Glutamatergic neuron (in vitro differentiated cells): ENCODE results near the gene DLG4. TPM values are rescaled to one million over a fixed set of nuclear protein-coding genes. Genes with fewer than 3 reads are reported as not detected.
"Not testable (repeated sequence)": the region's sequence is repeated elsewhere in the genome, so short reads cannot be mapped to it uniquely, and the experiment has no call there.

Experiments
- DNase-seq: peaks from one replicate; pipeline ENCODE4 v3.0.0; 2022
- H3K27ac Mint-ChIP-seq: one replicate; pipeline ENCODE4 v1.8.0; 2020; ENCODE audit warnings: mild to moderate bottlenecking, mixed read lengths, inconsistent platforms; ENCODE audit not compliant: unreplicated experiment
- H3K27me3 Mint-ChIP-seq: one replicate; pipeline ENCODE4 v1.8.0; 2020; ENCODE audit warnings: mild to moderate bottlenecking, moderate library complexity, mixed read lengths, inconsistent platforms; ENCODE audit not compliant: unreplicated experiment
- H3K36me3 Mint-ChIP-seq: one replicate; pipeline ENCODE4 v1.8.0; 2020; ENCODE audit warnings: mild to moderate bottlenecking, mixed read lengths, inconsistent platforms; ENCODE audit not compliant: unreplicated experiment
- H3K4me1 Mint-ChIP-seq: one replicate; pipeline ENCODE4 v1.8.0; 2020; ENCODE audit warnings: mild to moderate bottlenecking, low read depth, mixed read lengths, inconsistent platforms; ENCODE audit not compliant: unreplicated experiment
- H3K4me3 Mint-ChIP-seq: one replicate; pipeline ENCODE4 v1.8.0; 2020; ENCODE audit warnings: mild to moderate bottlenecking, mixed read lengths, inconsistent platforms; ENCODE audit not compliant: unreplicated experiment
- H3K9me3 Mint-ChIP-seq: one replicate; pipeline ENCODE4 v1.8.0; 2020; ENCODE audit warnings: mild to moderate bottlenecking, moderate library complexity, mixed read lengths, inconsistent platforms; ENCODE audit not compliant: unreplicated experiment
- CTCF ChIP-seq: fragments of 200-600 bp; sonication (generic); IDR thresholded peaks from one replicate; pipeline ENCODE4 v1.5.0; 2021; ENCODE audit not compliant: partially characterized antibody, unreplicated experiment
- total RNA-seq: library from RNA; stranded (reverse); fragmentation: NEBNext Ultra II Directional; extraction: Animal tissue kit (Norgen Biotek cat#: 25700); gene quantifications from one replicate; pipeline ENCODE4 v1.2.1, GENCODE V29; 2021; ENCODE audit not compliant: unreplicated experiment

The DLG4 gene
- total RNA-seq, 1 donor from 2014 or later: 157 TPM

DNA sequence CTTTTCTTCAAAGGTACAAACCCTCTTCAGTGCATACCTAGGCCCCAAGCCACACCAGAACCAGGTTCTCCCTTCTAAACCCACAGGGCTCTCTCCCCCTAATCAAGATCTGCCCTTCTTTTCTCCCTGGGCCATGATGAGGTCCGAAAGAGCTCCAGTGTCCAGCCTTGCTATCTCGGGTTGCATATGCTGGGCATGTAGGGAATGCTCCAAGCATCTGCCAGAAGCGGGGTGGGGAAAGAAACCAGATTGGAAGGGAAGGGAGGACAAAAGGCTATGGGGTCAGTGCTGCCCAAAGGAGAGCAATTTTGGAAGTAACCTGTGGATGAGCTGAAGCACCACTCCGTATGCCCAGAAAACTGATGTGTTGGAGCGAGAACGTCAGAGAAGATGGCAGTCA, 29.6 kb upstream of the DLG4 start:
- peaks cover 23% of the 10 kb centered on the region for H3K9me3 Mint-ChIP-seq

GRCh38 chr17:7248796-7249195, 29.2 kb upstream of the DLG4 start:
- peak overlapping the region; percentile 99 for H3K27ac Mint-ChIP-seq
- DNase-seq: no peak
- H3K4me1 Mint-ChIP-seq: peaks cover 44% of the 10 kb centered on the region
- H3K9me3 Mint-ChIP-seq: peaks cover 23% of the 10 kb centered on the region
- peaks cover 20% of the 10 kb centered on the region for H3K27me3 Mint-ChIP-seq
- no peak for TF ChIP-seq CTCF
- peak overlapping the region; percentile 97 for H3K4me3 Mint-ChIP-seq
- peaks cover 4% of the 10 kb centered on the region for H3K36me3 Mint-ChIP-seq

More for the DNA sequence above, 29.6 kb upstream of the DLG4 start:
- peak overlapping the region; percentile 99 for H3K27ac Mint-ChIP-seq
- H3K4me3 Mint-ChIP-seq: peak overlapping the region; percentile 97
- no peak for TF ChIP-seq CTCF
- H3K27me3 Mint-ChIP-seq: peaks cover 20% of the 10 kb centered on the region
- peaks cover 44% of the 10 kb centered on the region for H3K4me1 Mint-ChIP-seq
- peaks cover 4% of the 10 kb centered on the region for H3K36me3 Mint-ChIP-seq
- DNase-seq: no peak

DNA sequence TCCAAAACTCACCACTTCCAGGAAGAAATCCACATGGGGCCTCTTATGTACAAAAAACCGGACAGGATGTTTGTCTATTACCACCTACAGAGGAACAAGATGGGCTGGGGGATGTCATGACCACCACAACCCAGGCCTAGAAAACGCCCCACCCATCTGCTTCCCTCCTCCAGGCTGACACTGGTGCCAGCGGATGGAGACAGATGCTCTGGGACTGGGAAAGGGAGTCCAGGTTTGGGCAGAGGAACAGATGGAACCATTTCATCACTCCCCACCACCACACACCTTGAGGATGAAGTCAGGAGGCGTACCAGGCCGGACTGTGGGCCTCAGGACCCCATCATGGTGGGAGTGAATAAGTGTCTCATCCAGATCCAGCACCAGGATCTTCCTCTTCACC, 27.1 kb upstream of the DLG4 start:
- peaks cover 40% of the 10 kb centered on the region for H3K4me1 Mint-ChIP-seq
- no peak for TF ChIP-seq CTCF
- peak; percentile 54 for DNase-seq
- peaks cover 4% of the 10 kb centered on the region for H3K36me3 Mint-ChIP-seq
- peaks cover 31% of the 10 kb centered on the region for H3K9me3 Mint-ChIP-seq
- peak overlapping the region; percentile 94 for H3K27ac Mint-ChIP-seq
- peak overlapping the region; percentile 75 for H3K4me3 Mint-ChIP-seq
- peaks cover 29% of the 10 kb centered on the region for H3K27me3 Mint-ChIP-seq

- peak overlapping the region; percentile 99 for H3K4me3 Mint-ChIP-seq
- not testable (repeated sequence) for DNase-seq
- peaks cover 35% of the 10 kb centered on the region for H3K4me1 Mint-ChIP-seq
- peak overlapping the region; percentile 86 for H3K27ac Mint-ChIP-seq
- peaks cover 36% of the 10 kb centered on the region for H3K9me3 Mint-ChIP-seq
- peaks cover 13% of the 10 kb centered on the region for H3K36me3 Mint-ChIP-seq
- H3K27me3 Mint-ChIP-seq: peaks cover 33% of the 10 kb centered on the region
Measured at GRCh38 chr17:7243838-7244237, 24.2 kb upstream of the DLG4 start.

DNA sequence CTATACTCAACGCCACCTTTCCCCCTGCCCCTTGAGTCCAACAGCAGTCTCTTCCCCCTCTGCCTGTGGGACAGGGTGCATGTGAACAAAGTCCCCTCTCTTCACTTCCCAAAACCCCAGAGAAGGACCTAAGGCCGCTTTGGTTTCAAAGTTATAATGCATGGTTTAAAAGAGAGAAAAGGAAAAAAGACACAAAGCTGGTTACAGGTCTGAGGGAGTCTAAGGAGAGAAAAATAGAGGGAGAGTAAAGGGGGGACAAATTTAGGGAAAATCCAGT, 23.8 kb upstream of the DLG4 start:
- Mint-ChIP-seq H3K27ac (peak overlapping the region; percentile 99), H3K4me1 (peaks cover 31% of the 10 kb centered on the region), H3K36me3 (peaks cover 13% of the 10 kb centered on the region), H3K27me3 (peaks cover 36% of the 10 kb centered on the region), H3K9me3 (peaks cover 37% of the 10 kb centered on the region), H3K4me3 (peak overlapping the region; percentile 99)
- TF ChIP-seq CTCF: no peak
- DNase-seq: no peak
